ENCODE measurements around the gene PARD6G.

- TF ChIP-seq CTCF (IDR thresholded peaks at IDR 0.05; ENCODE audit: poor library complexity) (no peak), EZH2phosphoT487 (IDR thresholded peaks at IDR 0.05; ENCODE audit: low read depth, severe bottlenecking, unreplicated experiment) (no peak), EZH2 (IDR thresholded peaks at IDR 0.05; ENCODE audit: borderline replicate concordance) (no peak)
Observed at GRCh38 chr18:80180778-80181564, 66.3 kb downstream of the PARD6G start.
